HG02571 (cell line): ENCODE results near the gene EPAS1.

Experiments
- ATAC-seq: cut with Tn5 transposase; IDR thresholded peaks from one replicate; pipeline ENCODE4 v1.9.1; 2021; ENCODE audit warnings: mild to moderate bottlenecking, moderate library complexity; ENCODE audit not compliant: unreplicated experiment

The EPAS1 gene

DNA sequence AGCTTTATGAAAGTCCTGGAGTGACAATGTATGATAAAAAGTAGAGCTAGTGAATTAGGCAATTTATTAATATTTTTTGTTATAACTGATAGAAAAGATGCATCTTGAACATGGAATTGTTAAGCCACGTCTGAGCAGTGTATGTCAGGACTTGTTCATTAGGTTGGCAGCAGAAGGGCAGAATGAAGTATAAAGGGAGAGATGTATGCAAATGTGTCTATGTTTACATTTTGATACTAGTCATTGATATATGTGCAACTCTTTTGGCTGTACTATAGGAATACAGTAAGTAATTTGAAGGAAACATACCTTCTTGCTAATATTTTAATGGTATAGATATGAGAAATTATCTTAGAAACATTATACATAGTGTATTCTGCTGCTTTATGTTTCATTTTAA is 133.2 kb downstream of the EPAS1 start:
- no peak for ATAC-seq

DNA sequence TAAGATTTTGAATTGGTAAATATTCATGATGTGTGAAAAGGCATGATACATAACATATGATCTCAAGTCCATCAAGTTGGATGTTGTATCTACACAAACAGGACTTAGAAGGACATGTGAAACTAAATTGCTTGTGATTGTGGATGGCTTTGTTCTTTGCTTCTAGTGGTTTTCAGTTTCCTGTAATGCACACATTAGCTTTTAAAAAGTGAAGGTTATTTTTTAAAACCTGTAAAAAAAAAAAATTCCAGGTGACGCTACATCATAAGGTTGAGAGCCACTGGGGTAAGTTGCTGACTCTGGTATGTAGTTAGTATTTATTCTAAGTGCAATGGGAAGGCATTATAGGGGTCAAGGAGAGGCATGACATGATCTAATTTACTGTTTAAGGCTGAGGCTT is 133.8 kb downstream of the EPAS1 start:
- no peak for ATAC-seq

DNA sequence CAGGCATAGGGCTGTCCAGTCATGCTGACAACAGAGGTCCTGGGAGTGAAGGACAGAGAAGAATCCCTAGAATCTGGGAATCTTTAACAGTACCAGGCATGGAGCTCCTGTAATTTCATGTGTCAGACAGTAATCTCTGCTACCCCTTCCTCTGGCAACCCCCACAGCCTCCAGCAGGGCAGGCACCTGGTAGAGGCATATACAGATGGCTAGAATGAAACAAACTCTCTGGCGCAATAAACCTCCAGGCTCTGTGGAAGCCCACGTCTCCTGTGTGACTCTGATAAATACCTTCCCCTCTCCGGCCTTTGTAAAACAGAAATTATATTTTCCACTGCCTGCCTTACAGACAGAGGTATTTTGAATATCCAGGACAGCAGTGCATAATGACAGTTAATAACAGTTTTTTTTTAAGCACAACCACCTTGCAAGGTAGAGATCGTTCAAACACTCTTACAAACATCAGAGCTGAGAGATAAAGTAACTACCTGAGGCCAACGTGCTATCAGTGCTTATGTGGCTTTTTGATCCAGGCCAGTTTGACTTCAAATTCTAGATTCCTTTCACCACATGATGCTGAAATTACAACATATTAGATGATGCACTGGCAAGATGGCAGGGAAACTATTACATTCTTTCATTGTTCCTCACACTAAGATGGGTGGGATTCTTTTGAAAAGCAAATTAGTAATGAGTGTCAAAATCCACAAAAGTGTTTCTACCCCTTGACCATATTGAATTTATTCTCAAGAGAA is 134.5 kb downstream of the EPAS1 start:
- no peak for ATAC-seq

DNA sequence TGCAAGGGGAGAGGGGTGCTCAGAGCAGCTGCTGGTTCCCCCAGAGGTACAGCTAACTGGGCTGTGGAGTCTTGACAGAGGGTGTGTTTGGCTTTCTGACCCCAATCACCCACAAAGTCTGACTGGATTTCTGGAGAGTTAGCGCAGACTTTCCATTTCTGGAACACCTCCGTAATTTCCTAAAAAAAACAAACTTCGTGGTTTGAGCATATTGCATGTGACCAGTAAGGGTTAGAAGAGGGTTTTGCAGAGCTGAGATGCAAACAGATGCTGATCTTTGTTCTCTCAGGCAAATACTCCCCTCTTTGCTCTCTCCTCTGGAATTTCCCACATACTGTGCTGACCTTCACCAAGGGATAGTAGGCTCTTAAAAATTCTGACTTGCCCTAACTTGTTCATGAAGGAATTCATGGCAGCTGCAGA is 137.7 kb downstream of the EPAS1 start:
- ATAC-seq: no peak

DNA sequence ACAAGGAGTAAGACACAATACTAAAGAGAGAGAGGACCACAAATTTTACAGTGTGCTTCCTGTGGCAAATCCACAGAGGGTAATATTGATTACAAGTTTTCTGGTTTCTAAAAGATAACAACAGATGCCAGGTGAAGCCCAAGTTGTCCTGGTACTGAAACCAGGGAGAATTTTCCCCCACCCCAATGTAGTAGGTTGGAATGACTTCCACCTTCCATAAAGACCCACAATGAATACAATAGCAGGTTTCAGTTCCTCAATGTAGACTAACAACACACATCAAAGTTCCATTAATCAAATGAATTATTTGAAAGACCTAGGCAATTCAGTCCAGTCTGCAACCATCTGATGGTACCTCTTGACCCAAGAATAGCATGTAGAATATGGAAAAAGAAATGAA is 138.1 kb downstream of the EPAS1 start:
- ATAC-seq: no peak

DNA sequence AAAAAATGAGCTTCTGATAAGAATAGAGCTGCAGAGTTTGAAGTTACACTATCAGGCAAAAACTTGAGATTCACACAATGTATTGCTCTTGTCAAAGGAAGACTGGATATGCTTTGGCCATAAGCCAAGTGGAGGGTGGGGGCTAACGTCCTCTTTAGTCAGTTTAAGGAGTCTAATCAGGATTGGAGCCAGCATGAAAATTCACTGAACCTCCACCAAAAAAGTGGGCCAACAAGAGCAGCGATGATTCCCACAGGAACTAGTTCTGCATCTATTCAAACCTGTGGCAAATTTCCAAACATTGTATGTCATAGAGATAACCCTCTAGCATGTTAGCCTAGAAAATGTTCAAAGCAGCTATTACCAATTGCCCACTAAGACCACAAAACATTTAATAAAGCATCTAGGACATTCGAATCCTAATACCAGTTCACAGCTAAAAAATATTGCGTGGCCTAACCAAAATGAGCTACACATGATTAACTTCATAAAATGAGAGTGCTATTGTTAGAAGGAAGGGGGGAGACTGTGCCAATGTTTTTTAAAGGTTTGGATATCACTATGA is 138.7 kb downstream of the EPAS1 start:
- no peak for ATAC-seq
